Karpas-422 (cell line): ENCODE measurements around the gene GRK5. TPM values are rescaled to one million over a fixed set of nuclear protein-coding genes. Genes with fewer than 3 reads are reported as not detected.

Experiments
- DNase-seq: peaks from one replicate; pipeline ENCODE4 v3.0.0-alpha.2; 2015
- H2AFZ ChIP-seq: fragments of 200-600 bp; sonication (generic); 2 replicates; pipeline ENCODE4 v1.6.1; 2014; ENCODE audit warnings: antibody characterized with exemption, low read length, mixed read lengths
- H3K27ac ChIP-seq: fragments of 200-600 bp; sonication (generic); 2 replicates; pipeline ENCODE4 v1.5.1; 2014; ENCODE audit warnings: mild to moderate bottlenecking, low read length, moderate library complexity
- H3K27me3 ChIP-seq: fragments of 200-600 bp; sonication (generic); 2 replicates; pipeline ENCODE4 v1.6.1; 2014; ENCODE audit warnings: low read length, mixed read lengths
- H3K36me3 ChIP-seq: fragments of 200-600 bp; sonication (generic); 2 replicates; pipeline ENCODE4 v1.6.1; 2014; ENCODE audit warnings: low read length, mixed read lengths; ENCODE audit not compliant: insufficient read depth
- H3K4me1 ChIP-seq: fragments of 200-600 bp; sonication (generic); 2 replicates; pipeline ENCODE4 v1.6.1; 2014; ENCODE audit warnings: mild to moderate bottlenecking, low read length, mixed read lengths
- H3K4me2 ChIP-seq: fragments of 200-600 bp; sonication (generic); 2 replicates; pipeline ENCODE4 v1.6.1; 2014; ENCODE audit warnings: low read length, low read depth, mild to moderate bottlenecking; ENCODE audit not compliant: poor library complexity, severe bottlenecking
- H3K4me3 ChIP-seq: fragments of 200-600 bp; sonication (generic); 2 replicates; pipeline ENCODE4 v1.5.1; 2014; ENCODE audit warnings: mild to moderate bottlenecking, antibody characterized with exemption, low read length, mixed read lengths
- H3K79me2 ChIP-seq: fragments of 200-600 bp; sonication (generic); 2 replicates; pipeline ENCODE4 v1.6.1; 2014; ENCODE audit warnings: mild to moderate bottlenecking, low read length, mixed read lengths
- H3K9ac ChIP-seq: fragments of 200-600 bp; sonication (generic); 2 replicates; pipeline ENCODE4 v1.6.0; 2014; ENCODE audit warnings: low read length
- H3K9me2 ChIP-seq: fragments of 200-600 bp; sonication (generic), shearing (Covaris generic); replicated peaks from 2 replicates; pipeline ENCODE4 v1.6.0; 2014; ENCODE audit warnings: mild to moderate bottlenecking, low read length, moderate library complexity; ENCODE audit not compliant: insufficient read depth
- H3K9me3 ChIP-seq: fragments of 300-700, 200-600 bp; sonication (generic); 2 replicates; pipeline ENCODE4 v1.6.1; 2014; ENCODE audit warnings: low read length, mixed read lengths
- H4K20me1 ChIP-seq: fragments of 200-600 bp; sonication (generic); 2 replicates; pipeline ENCODE4 v1.6.1; 2014; ENCODE audit warnings: mild to moderate bottlenecking, antibody characterized with exemption, low read length, low read depth; ENCODE audit not compliant: insufficient read depth
- total RNA-seq: library from RNA; depleted of rRNA; stranded (reverse); fragments of >200 nt; shearing (Covaris generic); gene quantifications from 2 replicates; pipeline ENCODE4 v1.2.3, GENCODE V29; 2014; ENCODE audit warnings: low replicate concordance

The GRK5 gene
- total RNA-seq, 1 experiment from 2014 or later: 4.5 TPM

- H3K27me3 ChIP-seq: 0 out of 2 replicates have a peak, but pooled peaks cover 3% of the 10 kb centered on the region
- H3K36me3 ChIP-seq: no peaks in the 10 kb centered on the region
- no peak overlapping the region for H3K4me2 ChIP-seq
- peaks cover 31% of the 10 kb centered on the region for H3K4me1 ChIP-seq
- no peaks in the 10 kb centered on the region for H3K79me2 ChIP-seq
- H3K4me3 ChIP-seq: no peak overlapping the region
- no peaks in the 10 kb centered on the region for H3K9me3 ChIP-seq
- H2AFZ ChIP-seq: no peak overlapping the region
- H3K9ac ChIP-seq: no peak overlapping the region
- DNase-seq: no peak
- H3K9me2 ChIP-seq: no peaks in the 10 kb centered on the region
- H3K27ac ChIP-seq: no peak overlapping the region
- H4K20me1 ChIP-seq: peaks cover 17% of the 10 kb centered on the region; the same call in 1 of the 2 replicates
Observed at GRCh38 chr10:119278126-119278709, 70.8 kb downstream of the GRK5 start.

DNA sequence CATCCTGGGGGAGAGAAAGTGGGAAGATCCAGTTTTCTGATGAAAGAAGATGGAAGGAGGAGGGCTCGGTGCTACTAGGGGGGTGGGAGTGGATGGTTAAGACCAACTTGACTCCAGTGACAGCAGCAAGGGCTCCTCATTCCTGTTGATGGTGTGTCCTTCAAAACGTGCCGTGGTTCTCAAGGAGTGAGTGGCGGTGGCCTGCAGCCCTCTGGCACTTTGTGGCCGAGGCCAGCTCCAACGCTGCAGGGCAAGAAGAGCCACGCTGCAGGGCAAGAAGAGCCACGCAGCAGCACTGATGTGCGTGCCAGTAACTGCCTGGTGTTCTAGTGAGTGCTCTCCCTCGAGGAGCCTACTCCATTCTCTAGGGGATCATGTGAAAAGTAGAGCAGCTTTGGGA, 72.1 kb downstream of the GRK5 start:
- no peak overlapping the region for H3K9ac ChIP-seq
- no peaks in the 10 kb centered on the region for H3K9me2 ChIP-seq
- DNase-seq: no peak
- no peak overlapping the region for H3K4me2 ChIP-seq
- H3K79me2 ChIP-seq: no peaks in the 10 kb centered on the region
- no peaks in the 10 kb centered on the region for H3K9me3 ChIP-seq
- peaks cover 18% of the 10 kb centered on the region; the same call in 1 of the 2 replicates for H4K20me1 ChIP-seq
- no peaks in the 10 kb centered on the region for H3K27me3 ChIP-seq
- no peak overlapping the region for H3K4me3 ChIP-seq
- no peak overlapping the region for H2AFZ ChIP-seq
- no peak overlapping the region for H3K27ac ChIP-seq
- no peaks in the 10 kb centered on the region for H3K36me3 ChIP-seq
- H3K4me1 ChIP-seq: peaks cover 30% of the 10 kb centered on the region

DNA sequence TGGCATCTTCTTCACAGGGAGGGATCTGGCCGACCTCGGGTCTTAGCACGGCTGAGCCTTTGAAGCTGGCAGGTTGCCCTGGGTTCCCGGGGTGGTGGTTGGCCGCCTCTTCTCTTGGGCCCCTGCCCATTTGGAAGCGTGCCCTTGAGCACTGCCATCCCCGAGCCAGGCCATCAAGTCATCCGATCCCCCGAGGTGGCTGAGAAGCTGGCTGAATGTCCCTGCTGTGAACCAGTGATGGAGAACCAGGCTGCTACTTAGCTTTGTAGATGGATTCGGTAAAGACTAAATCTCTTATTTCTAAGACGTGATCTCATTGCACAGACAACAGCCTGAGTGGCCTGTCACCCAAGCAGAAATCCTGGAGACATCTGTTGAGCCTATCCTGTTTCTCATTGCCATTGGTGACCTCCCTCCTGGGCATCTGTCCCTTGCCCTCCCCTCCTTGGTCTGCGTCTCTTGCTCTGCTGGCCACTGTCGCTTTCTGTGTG, 74.3 kb downstream of the GRK5 start:
- no peak for DNase-seq
- Histone ChIP-seq H3K4me3 (no peak overlapping the region), H3K9me3 (no peaks in the 10 kb centered on the region), H3K27me3 (no peaks in the 10 kb centered on the region), H2AFZ (no peak overlapping the region), H3K4me1 (peaks cover 21% of the 10 kb centered on the region), H4K20me1 (peaks cover 28% of the 10 kb centered on the region; the same call in 1 of the 2 replicates), H3K9me2 (no peaks in the 10 kb centered on the region), H3K79me2 (no peaks in the 10 kb centered on the region), H3K36me3 (no peaks in the 10 kb centered on the region), H3K9ac (no peak overlapping the region), H3K4me2 (no peak overlapping the region), H3K27ac (no peak overlapping the region)

- H3K9ac ChIP-seq: no peak overlapping the region
- H3K4me1 ChIP-seq: peaks cover 21% of the 10 kb centered on the region
Observed at GRCh38 chr10:119282446-119282845, 75.1 kb downstream of the GRK5 start.

DNA sequence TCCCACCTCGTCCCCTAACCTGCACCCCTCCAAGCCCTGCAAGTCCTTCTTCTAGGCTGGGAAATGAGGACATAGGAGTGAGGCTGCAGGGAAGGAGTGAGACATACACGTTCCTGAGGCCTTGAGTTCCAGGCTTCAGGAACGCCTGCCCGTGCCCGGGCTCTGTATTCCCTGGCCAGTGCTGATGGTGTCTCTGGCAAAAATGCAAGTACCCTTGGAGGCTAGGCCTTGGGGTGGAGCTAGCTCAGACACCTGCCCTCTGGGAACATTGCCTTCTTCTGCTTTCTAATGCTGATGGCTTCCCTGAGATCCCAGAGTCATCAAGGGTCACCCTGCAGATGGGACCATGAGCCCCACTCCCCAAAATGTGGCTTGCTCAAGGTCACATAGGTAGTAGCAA, 76.0 kb downstream of the GRK5 start:
- Histone ChIP-seq H3K27me3 (no peaks in the 10 kb centered on the region), H2AFZ (no peak overlapping the region), H3K4me1 (peaks cover 21% of the 10 kb centered on the region), H3K27ac (no peak overlapping the region), H3K4me2 (no peak overlapping the region), H3K9me2 (no peaks in the 10 kb centered on the region), H3K9ac (no peak overlapping the region), H4K20me1 (peaks cover 28% of the 10 kb centered on the region; the same call in 1 of the 2 replicates), H3K4me3 (no peak overlapping the region), H3K79me2 (no peaks in the 10 kb centered on the region), H3K36me3 (no peaks in the 10 kb centered on the region), H3K9me3 (no peaks in the 10 kb centered on the region)
- DNase-seq: no peak

More at GRCh38 chr10:119282446-119282845, 75.1 kb downstream of the GRK5 start:
- H3K36me3 ChIP-seq: no peaks in the 10 kb centered on the region
- H3K27me3 ChIP-seq: no peaks in the 10 kb centered on the region
- H3K9me3 ChIP-seq: no peaks in the 10 kb centered on the region
- H2AFZ ChIP-seq: no peak overlapping the region
- no peak overlapping the region for H3K27ac ChIP-seq
- H3K79me2 ChIP-seq: no peaks in the 10 kb centered on the region
- H4K20me1 ChIP-seq: peaks cover 28% of the 10 kb centered on the region; the same call in 1 of the 2 replicates
- H3K4me3 ChIP-seq: no peak overlapping the region
- no peak overlapping the region for H3K4me2 ChIP-seq
- no peaks in the 10 kb centered on the region for H3K9me2 ChIP-seq
- DNase-seq: no peak

- no peak overlapping the region for H2AFZ ChIP-seq
- peaks cover 21% of the 10 kb centered on the region for H3K4me1 ChIP-seq
- H3K27me3 ChIP-seq: no peaks in the 10 kb centered on the region
- no peak overlapping the region for H3K4me2 ChIP-seq
- H3K9ac ChIP-seq: no peak overlapping the region
- H3K36me3 ChIP-seq: no peaks in the 10 kb centered on the region
- no peaks in the 10 kb centered on the region for H3K9me2 ChIP-seq
- H3K27ac ChIP-seq: no peak overlapping the region
- H3K79me2 ChIP-seq: no peaks in the 10 kb centered on the region
- no peak for DNase-seq
- H4K20me1 ChIP-seq: peaks cover 25% of the 10 kb centered on the region; the same call in 1 of the 2 replicates
- no peaks in the 10 kb centered on the region for H3K9me3 ChIP-seq
- no peak overlapping the region for H3K4me3 ChIP-seq
Observed at GRCh38 chr10:119283818-119284217, 76.4 kb downstream of the GRK5 start.

- H3K4me1 ChIP-seq: peaks cover 15% of the 10 kb centered on the region
- no peak for DNase-seq
- no peaks in the 10 kb centered on the region for H3K9me3 ChIP-seq
- no peak overlapping the region for H3K4me3 ChIP-seq
- H3K4me2 ChIP-seq: no peak overlapping the region
- no peak overlapping the region for H3K27ac ChIP-seq
- no peaks in the 10 kb centered on the region for H3K9me2 ChIP-seq
- no peaks in the 10 kb centered on the region for H3K79me2 ChIP-seq
- no peaks in the 10 kb centered on the region for H3K36me3 ChIP-seq
- peaks cover 25% of the 10 kb centered on the region; the same call in 1 of the 2 replicates for H4K20me1 ChIP-seq
- no peaks in the 10 kb centered on the region for H3K27me3 ChIP-seq
- H2AFZ ChIP-seq: no peak overlapping the region
- H3K9ac ChIP-seq: no peak overlapping the region
Observed at GRCh38 chr10:119284679-119285096, 77.3 kb downstream of the GRK5 start.

GRCh38 chr10:119285495-119286267, 78.3 kb downstream of the GRK5 start:
- no peaks in the 10 kb centered on the region for H3K27me3 ChIP-seq
- no peak overlapping the region for H3K27ac ChIP-seq
- peaks cover 17% of the 10 kb centered on the region for H3K4me1 ChIP-seq
- peaks cover 25% of the 10 kb centered on the region; the same call in 1 of the 2 replicates for H4K20me1 ChIP-seq
- DNase-seq: no peak
- no peak overlapping the region for H3K4me3 ChIP-seq
- no peaks in the 10 kb centered on the region for H3K36me3 ChIP-seq
- no peak overlapping the region for H3K9ac ChIP-seq
- no peaks in the 10 kb centered on the region for H3K9me2 ChIP-seq
- no peaks in the 10 kb centered on the region for H3K9me3 ChIP-seq
- H3K79me2 ChIP-seq: no peaks in the 10 kb centered on the region
- H2AFZ ChIP-seq: no peak overlapping the region
- H3K4me2 ChIP-seq: no peak overlapping the region
